Effector memory CD4-positive, alpha-beta T cell (primary cell): ENCODE data around the gene CXCL14.

Experiments used
- DNase-seq, 3 donors: peaks; one replicate each; pipeline ENCODE4 v3.0.0-alpha.2; 2020
- H3K27ac ChIP-seq: 2 replicates; pipeline ENCODE4 v1.7.0; 2013; ENCODE audit warnings: mild to moderate bottlenecking, low read length, moderate library complexity; ENCODE audit not compliant: insufficient read depth, poor library complexity, severe bottlenecking
- H3K27me3 ChIP-seq: replicated peaks from 2 replicates; pipeline ENCODE4 v1.7.0; 2013; ENCODE audit warnings: mild to moderate bottlenecking, low read length; ENCODE audit not compliant: insufficient read depth, control insufficient read depth, poor library complexity, severe bottlenecking
- H3K36me3 ChIP-seq: 2 replicates; pipeline ENCODE4 v1.7.0; 2013; ENCODE audit warnings: mild to moderate bottlenecking, low read length, moderate library complexity; ENCODE audit not compliant: control insufficient read depth, insufficient read depth
- H3K4me1 ChIP-seq: 2 replicates; pipeline ENCODE4 v1.7.0; 2013; ENCODE audit warnings: low read length, mild to moderate bottlenecking; ENCODE audit not compliant: control insufficient read depth, insufficient read depth, poor library complexity, severe bottlenecking
- H3K4me3 ChIP-seq: 2 replicates; pipeline ENCODE4 v1.7.0; 2013; ENCODE audit warnings: low read length, low read depth, mild to moderate bottlenecking; ENCODE audit not compliant: insufficient read depth, poor library complexity, severe bottlenecking
- H3K9me3 ChIP-seq: 2 replicates; pipeline ENCODE4 v1.7.0; 2013; ENCODE audit warnings: mild to moderate bottlenecking, low read length, moderate library complexity; ENCODE audit not compliant: control insufficient read depth

Gene CXCL14

DNA sequence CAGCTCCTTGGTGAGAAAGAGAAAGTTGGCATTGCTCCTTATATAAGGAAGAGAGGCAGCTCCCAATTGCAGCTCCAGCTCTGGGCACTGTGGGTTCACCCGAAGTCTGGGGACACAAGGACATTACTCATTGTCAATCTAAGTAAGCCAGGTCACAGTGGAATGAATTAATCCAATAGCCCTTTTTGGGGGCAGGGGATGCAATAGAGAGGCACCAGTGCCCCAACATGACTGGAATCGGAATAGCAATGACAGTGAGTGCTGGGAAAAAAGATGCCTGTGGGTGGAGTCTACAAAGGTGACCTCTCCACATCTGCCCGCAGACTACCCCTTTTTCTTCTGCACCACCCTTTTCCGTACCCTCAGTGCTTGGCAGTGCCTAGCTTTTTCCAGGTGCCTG, 31.9 kb downstream of the CXCL14 start:
- no peak for DNase-seq
- Histone ChIP-seq H3K27me3 (peaks cover 37% of the 10 kb centered on the region), H3K9me3 (no peaks in the 10 kb centered on the region), H3K36me3 (no peaks in the 10 kb centered on the region), H3K4me1 (peaks cover 5% of the 10 kb centered on the region), H3K27ac (no peak overlapping the region), H3K4me3 (no peak overlapping the region)

DNA sequence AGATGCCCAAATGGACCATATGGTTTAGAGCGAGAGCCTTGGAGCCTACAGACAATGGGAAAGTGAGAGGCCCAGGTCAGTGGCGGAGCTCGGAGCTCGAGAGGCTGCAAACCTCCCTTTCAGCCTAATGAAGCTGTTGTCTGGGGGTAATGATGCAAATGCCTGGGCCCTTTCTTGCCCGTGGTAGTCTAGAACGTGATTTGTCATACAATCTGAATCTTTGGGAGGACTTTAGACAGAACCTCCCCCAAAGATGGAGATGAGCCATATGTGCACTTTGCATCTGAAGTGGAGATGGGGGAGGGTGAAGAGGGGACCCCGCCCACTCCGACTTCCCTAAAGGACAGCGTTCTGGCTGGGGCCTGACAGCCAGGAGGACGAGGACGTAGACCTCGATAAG, 32.7 kb downstream of the CXCL14 start:
- H3K4me1 ChIP-seq = peaks cover 5% of the 10 kb centered on the region
- peaks cover 37% of the 10 kb centered on the region for H3K27me3 ChIP-seq
- no peaks in the 10 kb centered on the region for H3K36me3 ChIP-seq
- DNase-seq = no peak
- H3K27ac ChIP-seq = no peak overlapping the region
- H3K9me3 ChIP-seq = no peaks in the 10 kb centered on the region
- H3K4me3 ChIP-seq = no peak overlapping the region

DNA sequence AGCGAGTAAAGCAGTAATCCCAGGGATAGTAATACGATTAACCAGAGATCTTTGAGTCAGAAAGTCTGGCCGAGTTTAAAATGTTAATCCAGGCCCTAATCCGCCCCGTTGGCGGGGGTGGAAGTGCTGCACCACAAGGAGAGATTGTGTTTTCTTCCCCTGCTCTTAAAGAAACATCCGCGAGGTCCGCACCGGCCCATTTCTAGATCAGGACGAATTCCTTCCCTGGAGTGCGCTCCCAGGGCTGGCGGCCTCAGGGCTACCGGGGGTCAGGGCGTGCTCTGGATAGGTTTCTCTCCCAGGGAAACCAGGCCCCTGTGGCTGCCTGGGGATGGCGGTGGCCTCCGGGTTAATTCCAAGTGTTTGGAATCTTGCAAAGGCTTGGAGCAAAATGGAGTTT, 33.7 kb downstream of the CXCL14 start:
- Histone ChIP-seq H3K27me3 (peaks cover 33% of the 10 kb centered on the region), H3K9me3 (no peaks in the 10 kb centered on the region), H3K4me3 (no peak overlapping the region), H3K27ac (no peak overlapping the region), H3K36me3 (no peaks in the 10 kb centered on the region), H3K4me1 (peaks cover 5% of the 10 kb centered on the region)
- no peak for DNase-seq

DNA sequence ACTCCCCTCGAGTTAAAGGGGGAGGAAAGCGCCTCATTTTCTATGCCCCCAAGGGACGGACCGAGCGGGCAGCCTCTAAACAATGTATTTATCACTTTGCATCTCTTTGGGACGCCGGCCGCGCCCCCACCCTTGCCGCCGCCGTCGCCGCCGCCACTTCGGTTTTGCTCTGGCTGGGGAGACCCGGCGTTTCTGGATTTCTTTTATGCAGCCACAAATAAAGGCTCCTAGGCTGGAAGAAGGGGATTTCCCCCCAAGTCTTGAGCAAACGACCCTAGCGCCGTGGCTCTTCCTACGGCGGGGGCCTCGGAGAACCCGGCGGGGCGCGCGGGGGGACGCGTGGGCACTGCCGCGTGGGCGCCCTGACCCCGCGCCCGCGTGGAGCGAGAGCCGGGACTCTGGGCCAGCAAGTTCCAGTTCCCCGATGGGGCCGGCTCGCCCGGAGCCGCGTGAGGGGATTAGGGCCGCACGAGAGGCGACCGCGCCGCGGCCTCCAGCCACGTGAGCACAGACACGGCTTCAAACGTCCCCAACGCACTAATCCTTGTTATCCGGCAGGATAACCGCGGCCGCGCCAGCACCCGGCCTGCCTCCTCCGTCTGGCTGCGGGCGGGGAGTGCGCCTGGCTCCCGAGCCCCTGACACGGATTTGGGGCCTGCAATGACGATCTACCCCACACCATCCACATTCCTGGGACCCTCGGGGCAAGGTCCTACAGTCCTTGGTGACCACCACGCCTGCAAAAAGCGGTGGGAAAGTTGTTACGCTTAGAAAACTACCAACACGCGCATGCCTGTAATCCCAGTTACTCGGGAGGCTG, 35.1 kb downstream of the CXCL14 start:
- Histone ChIP-seq H3K27me3 (peaks cover 42% of the 10 kb centered on the region), H3K9me3 (no peaks in the 10 kb centered on the region), H3K27ac (no peak overlapping the region), H3K4me3 (peak overlapping the region; percentile 59), H3K36me3 (no peaks in the 10 kb centered on the region), H3K4me1 (peaks cover 5% of the 10 kb centered on the region)
- DNase-seq = no peak

DNA sequence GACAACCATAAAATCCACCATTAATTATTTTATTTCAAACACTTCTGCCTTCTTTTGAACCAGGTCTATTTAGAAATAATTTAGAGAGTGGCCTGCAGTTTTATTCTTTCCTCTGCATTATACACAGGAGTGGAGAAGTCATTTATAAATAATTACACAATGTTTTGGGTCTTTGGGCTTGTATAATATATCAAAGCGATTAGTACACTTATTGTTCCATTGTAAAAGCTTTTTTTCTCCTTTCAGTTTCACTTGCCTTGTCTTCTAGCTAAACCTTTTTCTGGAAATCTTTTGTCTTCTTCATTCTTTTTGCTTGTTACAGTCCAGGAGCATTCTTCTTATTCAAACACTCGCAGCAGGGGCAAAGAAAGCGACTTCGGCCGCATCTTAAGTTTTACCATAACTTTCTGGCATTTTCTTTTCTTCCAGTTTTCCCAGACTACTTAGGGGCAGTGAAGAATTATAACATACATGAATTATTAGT, 35.7 kb downstream of the CXCL14 start:
- Histone ChIP-seq H3K27ac (no peak overlapping the region), H3K4me1 (peaks cover 5% of the 10 kb centered on the region), H3K4me3 (peak overlapping the region; percentile 59), H3K9me3 (no peaks in the 10 kb centered on the region), H3K36me3 (no peaks in the 10 kb centered on the region), H3K27me3 (peaks cover 42% of the 10 kb centered on the region)
- DNase-seq = no peak

DNA sequence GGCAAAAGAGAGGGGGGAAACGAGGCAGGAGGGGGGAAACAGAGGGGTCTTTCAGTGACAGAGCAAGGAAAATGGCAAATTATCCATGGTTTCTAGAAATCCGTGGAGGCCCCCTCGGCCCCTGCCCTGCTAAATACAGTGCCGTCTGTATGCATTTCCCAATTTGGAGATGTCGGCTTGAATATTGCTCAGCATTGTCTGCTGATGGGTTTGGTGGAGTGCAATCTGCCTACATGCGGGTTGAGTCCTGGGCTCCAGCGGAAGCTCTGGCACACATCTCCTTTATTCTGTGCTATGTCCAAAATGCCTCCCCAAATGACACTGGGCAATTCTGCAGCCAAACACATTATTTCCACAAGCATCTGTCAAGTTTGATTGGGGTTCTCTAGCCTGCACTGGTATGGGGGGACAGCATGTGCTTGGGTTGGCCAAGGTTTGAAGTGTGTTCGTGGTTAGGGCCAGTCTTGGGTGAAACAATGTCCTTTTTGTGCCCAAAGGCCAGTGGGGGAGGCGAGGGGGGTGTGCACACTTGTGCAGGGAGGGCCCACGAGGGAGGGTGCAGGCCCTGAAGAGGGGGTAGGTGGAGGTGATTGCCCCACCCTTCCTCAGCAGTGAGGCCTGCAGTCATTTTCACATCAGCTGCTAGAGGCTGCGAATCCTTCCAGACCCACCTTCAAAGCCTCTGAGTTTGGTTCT, 36.8 kb downstream of the CXCL14 start:
- H3K9me3 ChIP-seq = no peaks in the 10 kb centered on the region
- H3K36me3 ChIP-seq = no peaks in the 10 kb centered on the region
- H3K4me3 ChIP-seq = no peak overlapping the region
- no peak overlapping the region for H3K27ac ChIP-seq
- no peak for DNase-seq
- H3K27me3 ChIP-seq = peaks cover 45% of the 10 kb centered on the region
- peaks cover 5% of the 10 kb centered on the region for H3K4me1 ChIP-seq

DNA sequence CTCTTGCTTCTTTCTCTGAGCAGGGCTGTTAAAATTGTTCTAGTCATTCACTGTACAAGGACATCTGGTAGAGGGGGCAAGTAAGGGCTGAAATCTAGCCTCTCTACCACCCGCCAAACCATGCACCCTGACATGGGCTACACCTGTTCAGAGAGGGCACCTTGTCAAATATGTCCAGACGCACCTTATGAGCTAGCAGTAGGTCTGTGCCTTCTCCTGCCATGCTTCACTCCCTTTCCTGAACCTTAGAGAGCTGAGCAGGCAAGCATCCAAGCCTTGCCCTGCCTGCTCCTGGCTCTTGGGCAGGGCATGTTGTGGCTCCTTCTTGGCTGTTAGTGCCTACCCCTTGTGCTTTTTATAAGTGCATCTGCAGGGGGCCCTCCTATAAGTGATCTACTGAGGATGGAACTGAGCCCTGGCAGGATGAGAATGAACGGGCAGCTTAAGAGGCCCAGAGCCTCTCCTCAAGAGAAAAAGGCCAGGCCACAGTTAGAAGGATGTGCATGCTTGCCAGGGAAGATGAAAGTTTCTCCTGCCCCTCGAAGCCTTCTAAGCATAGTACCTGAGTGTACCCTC, 39.3 kb downstream of the CXCL14 start:
- Histone ChIP-seq H3K4me1 (peaks cover 5% of the 10 kb centered on the region), H3K27ac (no peak overlapping the region), H3K27me3 (peaks cover 34% of the 10 kb centered on the region), H3K9me3 (no peaks in the 10 kb centered on the region), H3K4me3 (no peak overlapping the region), H3K36me3 (no peaks in the 10 kb centered on the region)
- no peak for DNase-seq

DNA sequence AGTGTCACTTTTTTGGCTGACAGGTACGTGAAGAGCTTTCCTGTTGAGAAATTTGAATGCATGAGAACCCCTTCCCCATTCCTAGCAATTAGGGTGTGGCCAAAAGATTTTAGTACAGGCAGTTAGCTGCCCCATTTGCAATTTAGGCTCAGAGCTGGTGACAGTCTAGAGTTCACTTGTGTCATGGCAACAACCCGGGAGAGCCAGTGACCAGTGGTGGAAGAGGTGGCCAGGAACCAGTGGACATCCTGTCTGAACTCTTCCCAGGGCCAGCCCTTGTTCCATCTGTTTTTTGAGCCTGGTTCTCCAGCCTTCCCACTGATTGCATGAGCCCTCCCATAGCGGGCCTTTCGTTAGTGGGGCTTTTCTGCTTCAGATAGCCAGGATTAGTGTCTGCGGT, 40.5 kb downstream of the CXCL14 start:
- DNase-seq = no peak
- H3K27me3 ChIP-seq = peaks cover 28% of the 10 kb centered on the region
- H3K4me1 ChIP-seq = no peaks in the 10 kb centered on the region
- no peak overlapping the region for H3K4me3 ChIP-seq
- H3K9me3 ChIP-seq = no peaks in the 10 kb centered on the region
- no peak overlapping the region for H3K27ac ChIP-seq
- H3K36me3 ChIP-seq = no peaks in the 10 kb centered on the region

DNA sequence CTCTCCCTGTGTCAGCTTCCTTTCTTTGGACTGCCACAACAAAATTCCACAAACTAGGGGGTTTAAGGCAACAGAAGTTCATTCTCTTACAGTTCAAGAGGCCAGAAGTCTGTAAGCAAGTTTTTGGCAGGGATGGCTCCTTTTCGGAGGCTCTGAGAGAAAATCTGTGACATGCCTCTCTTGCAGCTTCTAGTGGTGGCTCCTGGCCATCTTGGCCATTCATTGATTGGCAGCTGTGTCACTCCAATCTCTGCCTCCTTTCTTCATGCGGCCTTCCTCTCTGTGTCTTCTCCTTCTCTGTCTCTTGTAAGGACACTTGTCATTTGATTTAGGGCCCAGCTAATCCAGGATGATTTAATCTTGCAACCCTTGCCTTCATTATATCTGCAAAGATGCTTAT, 41.0 kb downstream of the CXCL14 start:
- no peak for DNase-seq
- peaks cover 22% of the 10 kb centered on the region for H3K27me3 ChIP-seq
- no peaks in the 10 kb centered on the region for H3K9me3 ChIP-seq
- no peak overlapping the region for H3K4me3 ChIP-seq
- no peaks in the 10 kb centered on the region for H3K36me3 ChIP-seq
- H3K27ac ChIP-seq = no peak overlapping the region
- H3K4me1 ChIP-seq = no peaks in the 10 kb centered on the region

DNA sequence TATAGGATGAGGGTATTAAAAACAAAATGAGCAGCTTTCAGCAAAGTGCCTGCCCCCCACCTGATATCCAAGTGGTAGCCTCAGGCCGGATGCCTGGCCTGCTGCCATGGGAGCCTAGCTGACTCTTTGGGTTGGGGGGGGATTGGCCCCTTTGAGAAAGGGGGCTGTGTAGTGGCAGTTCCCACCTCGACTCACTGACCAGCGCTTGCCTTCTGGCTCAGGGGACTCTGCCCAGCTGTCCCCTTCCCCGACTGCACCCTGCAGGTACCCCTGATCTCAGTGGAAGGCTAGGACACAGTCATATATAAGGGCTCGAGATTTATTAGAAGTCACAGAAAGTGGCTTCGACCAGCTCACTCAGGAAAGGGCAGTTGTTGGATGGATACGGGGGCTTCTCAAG, 41.5 kb downstream of the CXCL14 start:
- H3K27me3 ChIP-seq = peaks cover 21% of the 10 kb centered on the region
- H3K27ac ChIP-seq = no peak overlapping the region
- H3K4me1 ChIP-seq = no peaks in the 10 kb centered on the region
- H3K4me3 ChIP-seq = no peak overlapping the region
- DNase-seq = no peak
- H3K36me3 ChIP-seq = no peaks in the 10 kb centered on the region
- H3K9me3 ChIP-seq = no peaks in the 10 kb centered on the region
